Tibial nerve (tissue), 4 donors: ENCODE results near the gene ANKZF1.

Experiments used
- CTCF ChIP-seq, 5 experiments: fragments of 200-600 bp in 3 of 5; fragments of 450-650 bp in 2 of 5; sonication (generic) in 3 of 5; IDR thresholded peaks; one replicate each; pipeline ENCODE4 v1.5.1; 2016 to 2019; ENCODE audit warnings: antibody characterized with exemption in 5 of 5, mild to moderate bottlenecking in 3 of 5, moderate library complexity in 2 of 5
- EP300 ChIP-seq, 2 donors: sonication (generic); formaldehyde crosslinking; IDR thresholded peaks; one replicate each; pipeline ENCODE4 v1.6.1; 2017; ENCODE audit warnings: antibody characterized with exemption in 2 of 2, mild to moderate bottlenecking in 1 of 2
- POLR2A ChIP-seq, 2 donors: fragments of 450-650 bp; IDR thresholded peaks; one replicate each; pipeline ENCODE4 v1.6.1; 2017; ENCODE audit warnings: antibody characterized with exemption in 2 of 2, mild to moderate bottlenecking in 2 of 2, moderate library complexity in 2 of 2

- no peak for TF ChIP-seq CTCF (IDR thresholded peaks at IDR 0.05)
- no peak for TF ChIP-seq POLR2A (IDR thresholded peaks at IDR 0.05)
- TF ChIP-seq EP300 (IDR thresholded peaks at IDR 0.05): no peak
Observed at GRCh38 chr2:219216535-219216915, 13.1 kb upstream of the ANKZF1 start.
